ENCODE measurements around the gene REPS1. TPM values are rescaled to one million over a fixed set of nuclear protein-coding genes. Genes with fewer than 3 reads are reported as not detected.

Gene REPS1
- polyA plus RNA-seq, 1 of the 3 experiments (the other 2 are of a cell fraction): 26.2 TPM

DNA sequence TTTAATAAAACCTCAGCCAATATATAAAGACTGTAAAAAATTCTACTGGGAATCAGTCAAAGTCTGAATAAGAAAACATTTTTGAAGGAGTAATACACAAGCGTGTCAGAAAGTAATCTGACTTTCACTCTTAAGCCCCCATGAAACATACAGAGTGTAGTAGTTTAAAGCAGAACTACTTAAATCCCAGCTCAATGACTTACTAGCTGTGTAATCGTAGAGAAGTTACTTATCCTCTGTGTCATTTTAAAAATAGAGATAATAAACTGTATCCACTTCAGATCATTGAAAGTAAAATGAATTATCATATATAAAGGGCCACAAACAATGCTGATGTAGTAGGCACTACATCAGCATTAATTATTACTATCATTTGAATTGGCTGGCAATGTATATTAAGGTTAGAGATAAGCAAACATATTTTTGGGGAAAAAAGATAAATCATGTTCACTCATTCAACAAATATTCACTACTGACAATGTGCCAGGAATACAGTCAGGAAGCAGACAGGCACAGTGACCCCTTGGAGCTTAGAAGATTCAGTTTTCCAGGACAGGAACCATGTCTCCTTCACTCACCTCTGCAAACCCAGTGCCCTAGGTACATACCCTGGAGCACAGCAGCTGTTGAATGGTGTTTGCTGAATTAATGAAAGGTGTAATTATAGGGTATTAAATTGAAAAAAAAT lies 14.4 kb downstream of the REPS1 start:
- Histone ChIP-seq H3F3A (replicated peaks; ENCODE audit: insufficient read depth) (peaks cover 47% of the 10 kb centered on the region), H3K9ac (peak overlapping the region; percentile 24; the same call in 1 of the 2 replicates), H3K9me3 (no peaks in the 10 kb centered on the region), H3K4me2 (peak overlapping the region; percentile 59), H3K36me3 (replicated peaks in 1 of 2; ENCODE audit: control insufficient read depth in 1 of 2, insufficient read depth in 2 of 2, low read length in 1 of 2) (no peaks in the 10 kb centered on the region), H4K20me1 (ENCODE audit: insufficient read depth) (peaks cover 14% of the 10 kb centered on the region; the same call in 1 of the 2 replicates), H3K79me2 (ENCODE audit: insufficient read depth) (peaks cover 81% of the 10 kb centered on the region), H3K4me1 (ENCODE audit: control insufficient read depth in 1 of 2, insufficient read depth in 2 of 2, low read depth in 1 of 2, low read length in 1 of 2) (peaks cover 39 to 42% of the 10 kb centered on the region in 2 experiments), H3K4me3 (ENCODE audit: low read depth in 2 of 2, low read length in 1 of 2) (no peak overlapping the region; a peak in 1 of 4 replicates), H3K9me2 (no peaks in the 10 kb centered on the region), H3K27ac (ENCODE audit: low read depth in 2 of 2, low read length in 1 of 2) (peak overlapping the region; percentile 85 to 92), H2AFZ (ENCODE audit: low read depth) (no peak overlapping the region), H3K27me3 (ENCODE audit: insufficient read depth) (no peaks in the 10 kb centered on the region)
- DNase-seq: no peak
- ChIA-PET CTCF (interaction anchor here (1.5 kb wide), 1 partner anchor 13 kb away, joined by 5 read pairs; no protein-coding TSS in a partner anchor), POLR2A (no interaction called here)
- TF ChIP-seq, protein P1, sequence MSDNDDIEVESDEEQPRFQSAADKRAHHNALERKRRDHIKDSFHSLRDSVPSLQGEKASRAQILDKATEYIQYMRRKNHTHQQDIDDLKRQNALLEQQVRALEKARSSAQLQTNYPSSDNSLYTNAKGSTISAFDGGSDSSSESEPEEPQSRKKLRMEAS (IDR thresholded peaks at IDR 0.05; ENCODE audit: low read depth): no peak
- peak; percentile 13; the same call in 1 of the 2 replicates for TF ChIP-seq POLR2AphosphoS5 (IDR thresholded peaks at IDR 0.05; ENCODE audit: low read depth, low read length)
- TF ChIP-seq FOXJ3 (CRISPR knock-in tag; IDR thresholded peaks at IDR 0.05): no peak
- TF ChIP-seq TCF12 (IDR thresholded peaks at IDR 0.05): peak; percentile 69
- TF ChIP-seq RXRA (IDR thresholded peaks at IDR 0.05; ENCODE audit: borderline replicate concordance, low read depth): peak; percentile 57; the same call in 1 of the 2 replicates
- TF ChIP-seq EP300 (IDR thresholded peaks at IDR 0.05; ENCODE audit: borderline replicate concordance in 1 of 2, low read depth in 1 of 2, low read length in 1 of 2): peak in 1 of 2 experiments; percentile 62; a peak in 2 of 4 replicates
- TF ChIP-seq NFIC (IDR thresholded peaks at IDR 0.05; ENCODE audit: borderline replicate concordance): peak; percentile 82
- no peak for TF ChIP-seq USF1 (IDR thresholded peaks at IDR 0.05; ENCODE audit: borderline replicate concordance, low read depth)
- TF ChIP-seq JUND (IDR thresholded peaks at IDR 0.05): peak; percentile 78
- TF ChIP-seq RCOR1 (IDR thresholded peaks at IDR 0.05; ENCODE audit: low read length): no peak
- TF ChIP-seq FOSL2 (IDR thresholded peaks at IDR 0.05; ENCODE audit: borderline replicate concordance, low read depth): peak; percentile 45; the same call in 1 of the 2 replicates
- no peak for TF ChIP-seq EZH2phosphoT487 (IDR thresholded peaks at IDR 0.05; ENCODE audit: borderline replicate concordance, low read depth)
- no peak for TF ChIP-seq IRF3 (IDR thresholded peaks at IDR 0.05; ENCODE audit: low read depth, low read length)
- TF ChIP-seq MEF2A (IDR thresholded peaks at IDR 0.05; ENCODE audit: borderline replicate concordance, low read depth): no peak
- TF ChIP-seq, protein P2, sequence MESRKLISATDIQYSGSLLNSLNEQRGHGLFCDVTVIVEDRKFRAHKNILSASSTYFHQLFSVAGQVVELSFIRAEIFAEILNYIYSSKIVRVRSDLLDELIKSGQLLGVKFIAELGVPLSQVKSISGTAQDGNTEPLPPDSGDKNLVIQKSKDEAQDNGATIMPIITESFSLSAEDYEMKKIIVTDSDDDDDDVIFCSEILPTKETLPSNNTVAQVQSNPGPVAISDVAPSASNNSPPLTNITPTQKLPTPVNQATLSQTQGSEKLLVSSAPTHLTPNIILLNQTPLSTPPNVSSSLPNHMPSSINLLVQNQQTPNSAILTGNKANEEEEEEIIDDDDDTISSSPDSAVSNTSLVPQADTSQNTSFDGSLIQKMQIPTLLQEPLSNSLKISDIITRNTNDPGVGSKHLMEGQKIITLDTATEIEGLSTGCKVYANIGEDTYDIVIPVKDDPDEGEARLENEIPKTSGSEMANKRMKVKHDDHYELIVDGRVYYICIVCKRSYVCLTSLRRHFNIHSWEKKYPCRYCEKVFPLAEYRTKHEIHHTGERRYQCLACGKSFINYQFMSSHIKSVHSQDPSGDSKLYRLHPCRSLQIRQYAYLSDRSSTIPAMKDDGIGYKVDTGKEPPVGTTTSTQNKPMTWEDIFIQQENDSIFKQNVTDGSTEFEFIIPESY (IDR thresholded peaks at IDR 0.05; ENCODE audit: borderline replicate concordance, low read depth): no peak
- TF ChIP-seq SMC3 (IDR thresholded peaks at IDR 0.05; ENCODE audit: low read depth, low read length): no peak
- TF ChIP-seq FOXM1 (IDR thresholded peaks at IDR 0.05; ENCODE audit: low read depth): no peak
- TF ChIP-seq, protein P3, sequence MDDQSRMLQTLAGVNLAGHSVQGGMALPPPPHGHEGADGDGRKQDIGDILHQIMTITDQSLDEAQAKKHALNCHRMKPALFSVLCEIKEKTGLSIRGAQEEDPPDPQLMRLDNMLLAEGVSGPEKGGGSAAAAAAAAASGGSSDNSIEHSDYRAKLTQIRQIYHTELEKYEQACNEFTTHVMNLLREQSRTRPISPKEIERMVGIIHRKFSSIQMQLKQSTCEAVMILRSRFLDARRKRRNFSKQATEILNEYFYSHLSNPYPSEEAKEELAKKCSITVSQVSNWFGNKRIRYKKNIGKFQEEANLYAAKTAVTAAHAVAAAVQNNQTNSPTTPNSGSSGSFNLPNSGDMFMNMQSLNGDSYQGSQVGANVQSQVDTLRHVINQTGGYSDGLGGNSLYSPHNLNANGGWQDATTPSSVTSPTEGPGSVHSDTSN (IDR thresholded peaks at IDR 0.05): peak; percentile 80
- no peak for TF ChIP-seq TAF1 (IDR thresholded peaks at IDR 0.05; ENCODE audit: borderline replicate concordance, low read depth, low read length)
- peak; percentile 42; the same call in 1 of the 2 replicates for TF ChIP-seq TEAD4 (IDR thresholded peaks at IDR 0.05; ENCODE audit: borderline replicate concordance, insufficient read depth)
- WGBS (ENCODE audit: low lambda C conversion rate): 16% methylated on average over 2 of the region's 2 CpGs
